Measurements from ENCODE around the gene ZKSCAN1. TPM values are rescaled to one million over a fixed set of nuclear protein-coding genes. Genes with fewer than 3 reads are reported as not detected.

Gene ZKSCAN1
- total RNA-seq, 1 experiment from 2014 or later, result 29.8 TPM

- Histone ChIP-seq H2BK20ac (ENCODE audit: low read depth, low read length, poor library complexity, severe bottlenecking) (no peak overlapping the region), H3K23ac (ENCODE audit: insufficient read length, low read depth, low read length) (no peak overlapping the region), H2BK5ac (ENCODE audit: insufficient read length, low read length) (no peak overlapping the region), H3K27ac (ENCODE audit: insufficient read length, low read depth, low read length) (no peak overlapping the region), H3K79me1 (ENCODE audit: insufficient read depth, low read depth, low read length, poor library complexity, severe bottlenecking) (no peaks in the 10 kb centered on the region), H3K56ac (ENCODE audit: insufficient read length, low read depth, low read length) (no peak overlapping the region), H3K4ac (ENCODE audit: low read depth, low read length) (no peak overlapping the region), H4K5ac (ENCODE audit: insufficient read length, low read depth, low read length) (no peak overlapping the region), H2BK120ac (ENCODE audit: low read depth, low read length, poor library complexity, severe bottlenecking) (no peak overlapping the region), H3K9ac (ENCODE audit: extremely low read depth, insufficient read length, low read length) (no peak overlapping the region), H3K79me2 (ENCODE audit: insufficient read depth, low read length) (peaks cover 17% of the 10 kb centered on the region), H2AFZ (ENCODE audit: low read length) (no peak overlapping the region), H2BK15ac (ENCODE audit: low read depth, low read length) (no peak overlapping the region), H3K9me3 (ENCODE audit: control insufficient read depth, low read depth, low read length) (peaks cover 57% of the 10 kb centered on the region), H4K20me1 (ENCODE audit: control insufficient read depth, insufficient read depth, insufficient read length) (no peaks in the 10 kb centered on the region), H4K8ac (replicated peaks; ENCODE audit: insufficient read length, low read depth, low read length) (no peak overlapping the region), H3K23me2 (ENCODE audit: insufficient read length, low read depth, low read length, poor library complexity, severe bottlenecking) (no peaks in the 10 kb centered on the region), H4K91ac (ENCODE audit: insufficient read length, low read depth, low read length) (no peak overlapping the region), H3K27me3 (ENCODE audit: insufficient read depth, low read length) (no peaks in the 10 kb centered on the region), H3K4me2 (ENCODE audit: insufficient read depth, insufficient read length, low read length) (no peak overlapping the region), H3K18ac (ENCODE audit: insufficient read length, low read depth, low read length) (no peak overlapping the region), H3T11ph (ENCODE audit: low read length) (no peak overlapping the region), H2AK5ac (ENCODE audit: insufficient read length, low read length) (no peak overlapping the region), H3K14ac (ENCODE audit: insufficient read depth, low read length) (no peak overlapping the region), H2BK12ac (ENCODE audit: insufficient read length, low read depth, low read length) (no peak overlapping the region), H3K4me1 (ENCODE audit: insufficient read depth, low read length) (no peaks in the 10 kb centered on the region)
- WGBS (ENCODE audit: extremely low coverage, insufficient read length, low lambda C conversion rate), result no CpG with 5 or more reads among the region's 7 CpGs
- no peak for DNase-seq
- peaks cover 72 to 89% of the 10 kb centered on the region in 2 experiments for H3K9me3 Mint-ChIP-seq
- peaks cover 97 to 99% (median 97%) of the 10 kb centered on the region in 3 experiments for H3K36me3 Mint-ChIP-seq (ENCODE audit: insufficient read depth in 1 of 3, low read depth in 3 of 3)
- H3K4me1 Mint-ChIP-seq, result peaks cover under 1 to 4% of the 10 kb centered on the region in 2 experiments; a peak in 1 of 4 replicates
- H3K27me3 Mint-ChIP-seq (ENCODE audit: low read depth), result peaks cover 5% of the 10 kb centered on the region; the same call in 1 of the 2 replicates
- H3K4me3 Mint-ChIP-seq, result no peak overlapping the region
- TF ChIP-seq CTCF (conservative IDR thresholded peaks at IDR 0.05), result no peak
- H3K27ac Mint-ChIP-seq, result no peak overlapping the region
These were observed 59.4 kb downstream of the ZKSCAN1 start for GRCh38 chr7:100074841-100075240.

All from H9 (cell line).